Activated CD4-positive, alpha-beta T cell treated with anti-CD3 and anti-CD28 coated beads, Interleukin-10, Interleukin-2, amounts not matched to agents 100 ng/mL and 50 ng/mL, durations not matched to agents 16 hours and 8 hours (primary cell): ENCODE data around the gene INO80C.

Experiments
- DNase-seq: peaks from one replicate; pipeline ENCODE4 v3.0.0-alpha.2; 2020

The INO80C gene

GRCh38 chr18:35485852-35486251 is 11.9 kb downstream of the INO80C start:
- no peak for DNase-seq

GRCh38 chr18:35484034-35484433 is 13.7 kb downstream of the INO80C start:
- peak; percentile 44 for DNase-seq

- no peak for DNase-seq
These were observed 15.8 kb downstream of the INO80C start for GRCh38 chr18:35481960-35482366.

- DNase-seq: no peak
These were observed 17.7 kb downstream of the INO80C start for GRCh38 chr18:35479911-35480586.

- peak; percentile 71 for DNase-seq
These were observed 19.0 kb downstream of the INO80C start for GRCh38 chr18:35478520-35479435.

GRCh38 chr18:35477974-35478373 is 19.8 kb downstream of the INO80C start:
- no peak for DNase-seq

- DNase-seq: no peak
These were observed 20.3 kb downstream of the INO80C start for GRCh38 chr18:35477497-35477896.

- DNase-seq: no peak
These were observed 22.9 kb downstream of the INO80C start for GRCh38 chr18:35474884-35475283.

GRCh38 chr18:35473562-35473961 is 24.2 kb downstream of the INO80C start:
- DNase-seq: no peak

GRCh38 chr18:35470435-35470834 is 27.3 kb downstream of the INO80C start:
- DNase-seq: no peak

GRCh38 chr18:35469725-35470124 is 28.0 kb downstream of the INO80C start:
- no peak for DNase-seq

- DNase-seq: no peak
These were observed 29.0 kb downstream of the INO80C start for GRCh38 chr18:35468711-35469110.

- DNase-seq: no peak
These were observed 30.1 kb downstream of the INO80C start for GRCh38 chr18:35467624-35468016.

- DNase-seq: no peak
These were observed 30.7 kb downstream of the INO80C start for GRCh38 chr18:35466815-35467623.

- DNase-seq: no peak
These were observed 31.4 kb downstream of the INO80C start for GRCh38 chr18:35466334-35466733.

GRCh38 chr18:35465329-35465728 is 32.4 kb downstream of the INO80C start:
- no peak for DNase-seq

- no peak for DNase-seq
These were observed 32.9 kb downstream of the INO80C start for GRCh38 chr18:35464831-35465279.

GRCh38 chr18:35463827-35464226 is 33.9 kb downstream of the INO80C start:
- DNase-seq: no peak

GRCh38 chr18:35463050-35463449 is 34.7 kb downstream of the INO80C start:
- DNase-seq: no peak

GRCh38 chr18:35460736-35461161 is 37.0 kb downstream of the INO80C start:
- no peak for DNase-seq

GRCh38 chr18:35459997-35460396 is 37.8 kb downstream of the INO80C start:
- DNase-seq: no peak

GRCh38 chr18:35458677-35459441 is 38.9 kb downstream of the INO80C start:
- no peak for DNase-seq
